ENCODE measurements around the gene UBAP2. TPM values are rescaled to one million over a fixed set of nuclear protein-coding genes. Genes with fewer than 3 reads are reported as not detected.
"Not testable (repeated sequence)": the region's sequence is repeated elsewhere in the genome, so short reads cannot be mapped to it uniquely, and the experiment has no call there.

Gene UBAP2
- total RNA-seq, 3 donors from 2014 or later = 21.8 to 32.1 (median 29.8) TPM

- H3K4me1 ChIP-seq = no peaks in the 10 kb centered on the region
- no peaks in the 10 kb centered on the region for H3K36me3 ChIP-seq
- intact Hi-C loops (cut with DNase I; ENCODE audit: low total_unique reads) = no loop called here
- H3K9me3 ChIP-seq = no peaks in the 10 kb centered on the region
- TF ChIP-seq POLR2A (IDR thresholded peaks at IDR 0.05) (no peak), POLR2AphosphoS5 (IDR thresholded peaks at IDR 0.05) (no peak)
- TF ChIP-seq, protein P1, sequence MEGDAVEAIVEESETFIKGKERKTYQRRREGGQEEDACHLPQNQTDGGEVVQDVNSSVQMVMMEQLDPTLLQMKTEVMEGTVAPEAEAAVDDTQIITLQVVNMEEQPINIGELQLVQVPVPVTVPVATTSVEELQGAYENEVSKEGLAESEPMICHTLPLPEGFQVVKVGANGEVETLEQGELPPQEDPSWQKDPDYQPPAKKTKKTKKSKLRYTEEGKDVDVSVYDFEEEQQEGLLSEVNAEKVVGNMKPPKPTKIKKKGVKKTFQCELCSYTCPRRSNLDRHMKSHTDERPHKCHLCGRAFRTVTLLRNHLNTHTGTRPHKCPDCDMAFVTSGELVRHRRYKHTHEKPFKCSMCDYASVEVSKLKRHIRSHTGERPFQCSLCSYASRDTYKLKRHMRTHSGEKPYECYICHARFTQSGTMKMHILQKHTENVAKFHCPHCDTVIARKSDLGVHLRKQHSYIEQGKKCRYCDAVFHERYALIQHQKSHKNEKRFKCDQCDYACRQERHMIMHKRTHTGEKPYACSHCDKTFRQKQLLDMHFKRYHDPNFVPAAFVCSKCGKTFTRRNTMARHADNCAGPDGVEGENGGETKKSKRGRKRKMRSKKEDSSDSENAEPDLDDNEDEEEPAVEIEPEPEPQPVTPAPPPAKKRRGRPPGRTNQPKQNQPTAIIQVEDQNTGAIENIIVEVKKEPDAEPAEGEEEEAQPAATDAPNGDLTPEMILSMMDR (IDR thresholded peaks at IDR 0.05) = no peak
- no peaks in the 10 kb centered on the region for H3K27me3 ChIP-seq
- no peak for DNase-seq (ENCODE audit: low spot score in 2 of 2)
- no peak overlapping the region for H3K27ac ChIP-seq
- no peak overlapping the region for H3K4me3 ChIP-seq
Measured at GRCh38 chr9:33972698-33973097, 76.0 kb downstream of the UBAP2 start.

- Histone ChIP-seq H3K27ac (no peak overlapping the region), H3K4me3 (no peak overlapping the region), H3K36me3 (no peaks in the 10 kb centered on the region), H3K27me3 (no peaks in the 10 kb centered on the region), H3K9me3 (no peaks in the 10 kb centered on the region), H3K4me1 (no peaks in the 10 kb centered on the region)
- TF ChIP-seq POLR2A (IDR thresholded peaks at IDR 0.05) (no peak), POLR2AphosphoS5 (IDR thresholded peaks at IDR 0.05) (no peak)
- TF ChIP-seq, protein P1 (IDR thresholded peaks at IDR 0.05) = no peak
- intact Hi-C loops (cut with DNase I; ENCODE audit: low total_unique reads) = no loop called here
- DNase-seq (ENCODE audit: low spot score in 2 of 2) = no peak
Measured at GRCh38 chr9:33964086-33964768, 84.5 kb downstream of the UBAP2 start.

GRCh38 chr9:33962468-33962867, 86.2 kb downstream of the UBAP2 start:
- H3K27me3 ChIP-seq; H3K9me3 ChIP-seq; H3K36me3 ChIP-seq; DNase-seq (ENCODE audit: low spot score in 2 of 2); H3K4me3 ChIP-seq; H3K4me1 ChIP-seq; intact Hi-C loops (cut with DNase I; ENCODE audit: low total_unique reads); H3K27ac ChIP-seq: not testable (repeated sequence)

DNA sequence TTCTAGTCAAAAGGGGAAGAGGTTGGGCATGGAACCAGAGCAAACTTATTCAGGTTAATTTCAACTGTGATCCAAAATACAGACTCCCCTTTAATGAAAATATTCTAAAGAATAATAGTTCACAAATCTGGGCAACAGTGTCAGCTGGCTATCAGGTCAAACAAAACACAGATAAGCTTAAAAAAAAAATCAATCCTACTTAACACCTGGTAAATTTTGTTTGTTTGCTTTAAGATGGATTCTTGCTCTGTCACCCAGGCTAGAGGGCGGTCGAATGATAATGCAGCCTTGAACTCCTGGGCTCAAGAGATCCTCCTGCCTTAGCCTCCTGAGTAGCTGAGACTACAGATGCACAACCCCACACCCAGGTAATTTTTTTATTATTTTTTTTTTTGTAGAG, 89.0 kb downstream of the UBAP2 start:
- Histone ChIP-seq H3K4me1 (no peaks in the 10 kb centered on the region), H3K9me3 (no peaks in the 10 kb centered on the region), H3K36me3 (no peaks in the 10 kb centered on the region), H3K27ac (no peak overlapping the region), H3K27me3 (no peaks in the 10 kb centered on the region), H3K4me3 (no peak overlapping the region)
- no peak for DNase-seq (ENCODE audit: low spot score in 2 of 2)
- TF ChIP-seq, protein P1 (IDR thresholded peaks at IDR 0.05) = no peak
- TF ChIP-seq POLR2AphosphoS5 (IDR thresholded peaks at IDR 0.05) = no peak
- TF ChIP-seq POLR2A (IDR thresholded peaks at IDR 0.05) = no peak
- intact Hi-C loops (cut with DNase I; ENCODE audit: low total_unique reads) = no loop called here

DNA sequence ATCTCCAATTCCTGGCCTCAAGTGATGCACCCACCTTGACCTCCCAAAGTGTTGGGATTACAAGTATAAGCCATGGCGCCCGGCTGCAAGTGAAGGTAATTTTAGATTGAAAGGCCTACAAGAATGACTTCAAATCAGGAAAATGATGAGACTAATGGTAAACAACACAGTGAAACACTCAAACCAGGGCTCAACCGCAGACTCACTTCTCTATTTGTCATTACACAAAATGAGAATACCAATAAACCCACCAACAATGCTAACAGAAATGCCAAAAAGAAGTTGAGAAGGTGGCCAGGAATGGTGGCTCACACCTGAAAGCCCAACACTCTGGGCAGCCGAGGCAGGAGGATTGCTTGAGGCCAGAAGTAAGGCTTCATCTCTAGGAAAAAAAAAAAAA, 92.1 kb downstream of the UBAP2 start:
- no peak overlapping the region for H3K4me3 ChIP-seq
- no peak for TF ChIP-seq POLR2A (IDR thresholded peaks at IDR 0.05)
- TF ChIP-seq, protein P1 (IDR thresholded peaks at IDR 0.05) = no peak
- no peak for TF ChIP-seq POLR2AphosphoS5 (IDR thresholded peaks at IDR 0.05)
- H3K4me1 ChIP-seq = no peaks in the 10 kb centered on the region
- no peak for DNase-seq (ENCODE audit: low spot score in 2 of 2)
- H3K9me3 ChIP-seq = no peaks in the 10 kb centered on the region
- intact Hi-C loops (cut with DNase I; ENCODE audit: low total_unique reads) = no loop called here
- H3K36me3 ChIP-seq = no peaks in the 10 kb centered on the region
- no peak overlapping the region for H3K27ac ChIP-seq
- no peaks in the 10 kb centered on the region for H3K27me3 ChIP-seq

All from breast epithelium (tissue), 4 donors.